Left lung (tissue), 10 donors: ENCODE results near the gene PTBP2. TPM values are rescaled to one million over a fixed set of nuclear protein-coding genes. Genes with fewer than 3 reads are reported as not detected.

Experiments used
- ATAC-seq: fragments of 200-7000 bp; cut with Tn5 transposase; one replicate; pipeline ENCODE4 v1.9.1; 2020; ENCODE audit warnings: moderate library complexity
- DNase-seq, 4 donors: peaks; one replicate each; pipeline ENCODE4 v3.0.0-alpha.2; 2013 to 2020
- H3K27ac ChIP-seq, 2 donors: fragments of 200-600 bp; sonication (generic) in 1 of 2; one replicate each; pipeline versions ENCODE4 v1.5.0 to v1.8.0; 2020 to 2021
- H3K27me3 ChIP-seq, 2 donors: fragments of 200-600 bp; sonication (generic) in 1 of 2; one replicate each; pipeline versions ENCODE4 v1.5.0 to v1.8.0; 2020 to 2021
- H3K36me3 ChIP-seq, 2 donors: fragments of 200-600 bp; sonication (generic) in 1 of 2; one replicate each; pipeline versions ENCODE4 v1.5.0 to v1.8.0; 2020 to 2021
- H3K4me1 ChIP-seq, 2 donors: fragments of 200-600 bp; one replicate each; pipeline ENCODE4 v1.8.0; 2021
- H3K4me3 ChIP-seq, 2 donors: fragments of 200-600 bp; sonication (generic) in 1 of 2; one replicate each; pipeline versions ENCODE4 v1.5.0 to v1.8.0; 2020 to 2021; ENCODE audit warnings: mild to moderate bottlenecking in 1 of 2
- H3K9me3 ChIP-seq, 2 donors: fragments of 200-600 bp; sonication (generic) in 1 of 2; one replicate each; pipeline versions ENCODE4 v1.5.0 to v1.8.0; 2020 to 2021
- intact Hi-C, 2 donors: fragments of 100-400 bp; cut with DNase I; formaldehyde crosslinking; loops; one replicate each; pipeline versions ENCODE4 v1.11.2 to v1.14.2; 2022
- polyA plus RNA-seq, 6 donors: library from polyadenylated mRNA; unstranded; fragments of 120-200 nt; gene quantifications; one replicate each; pipeline ENCODE4 v1.2.1, GENCODE V29; 2013; ENCODE audit not compliant: insufficient read length in 6 of 6
- total RNA-seq, 2 donors: library from RNA; stranded (reverse); fragmentation: NEBNext Ultra II Directional; extraction: Animal tissue kit (Norgen Biotek cat#: 25700); gene quantifications; one replicate each; pipeline ENCODE4 v1.2.1, GENCODE V29; 2021
- TF ChIP-seq, protein P1 (sequence below), 2 donors: fragments of 200-600 bp; sonication (generic) in 1 of 2; IDR thresholded peaks; one replicate each; pipeline versions ENCODE4 v1.5.0 to v1.8.0; 2021; ENCODE audit warnings: antibody characterized with exemption in 2 of 2
- donor health status: DM: no; HTN: yes; CAD: no.
- donor health status: DM: no; HTN: no; CAD: no.

The PTBP2 gene
- total and polyA plus RNA-seq, 8 donors: 12.7 to 83.9 (median 55.1) TPM

DNA sequence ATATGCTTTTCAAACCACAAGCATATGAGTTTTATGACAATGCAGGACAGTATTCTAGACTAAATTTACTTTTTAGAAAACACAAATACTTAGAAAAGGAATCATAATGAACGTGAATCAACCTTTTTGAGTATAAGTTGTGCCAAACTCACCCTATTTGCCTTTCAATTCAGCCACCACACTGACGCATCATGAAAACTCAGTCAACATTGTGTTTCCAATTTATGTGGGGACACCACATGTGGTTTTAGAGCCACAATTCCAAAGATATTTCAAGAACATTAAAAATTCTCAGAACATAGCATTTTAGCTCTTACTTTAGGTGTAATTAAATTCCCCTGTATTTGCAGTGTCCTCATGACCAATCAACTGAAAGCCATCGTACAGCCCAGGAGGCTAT lies 118.8 kb downstream of the PTBP2 start:
- ATAC-seq: no peak
- Histone ChIP-seq H3K27me3 (no peaks in the 10 kb centered on the region), H3K27ac (no peak overlapping the region), H3K9me3 (no peaks in the 10 kb centered on the region), H3K4me1 (no peaks in the 10 kb centered on the region), H3K36me3 (no peaks in the 10 kb centered on the region), H3K4me3 (no peak overlapping the region)
- intact Hi-C loops: no loop called here
- TF ChIP-seq, protein P1, sequence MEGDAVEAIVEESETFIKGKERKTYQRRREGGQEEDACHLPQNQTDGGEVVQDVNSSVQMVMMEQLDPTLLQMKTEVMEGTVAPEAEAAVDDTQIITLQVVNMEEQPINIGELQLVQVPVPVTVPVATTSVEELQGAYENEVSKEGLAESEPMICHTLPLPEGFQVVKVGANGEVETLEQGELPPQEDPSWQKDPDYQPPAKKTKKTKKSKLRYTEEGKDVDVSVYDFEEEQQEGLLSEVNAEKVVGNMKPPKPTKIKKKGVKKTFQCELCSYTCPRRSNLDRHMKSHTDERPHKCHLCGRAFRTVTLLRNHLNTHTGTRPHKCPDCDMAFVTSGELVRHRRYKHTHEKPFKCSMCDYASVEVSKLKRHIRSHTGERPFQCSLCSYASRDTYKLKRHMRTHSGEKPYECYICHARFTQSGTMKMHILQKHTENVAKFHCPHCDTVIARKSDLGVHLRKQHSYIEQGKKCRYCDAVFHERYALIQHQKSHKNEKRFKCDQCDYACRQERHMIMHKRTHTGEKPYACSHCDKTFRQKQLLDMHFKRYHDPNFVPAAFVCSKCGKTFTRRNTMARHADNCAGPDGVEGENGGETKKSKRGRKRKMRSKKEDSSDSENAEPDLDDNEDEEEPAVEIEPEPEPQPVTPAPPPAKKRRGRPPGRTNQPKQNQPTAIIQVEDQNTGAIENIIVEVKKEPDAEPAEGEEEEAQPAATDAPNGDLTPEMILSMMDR (IDR thresholded peaks at IDR 0.05): no peak
- DNase-seq: no peak

DNA sequence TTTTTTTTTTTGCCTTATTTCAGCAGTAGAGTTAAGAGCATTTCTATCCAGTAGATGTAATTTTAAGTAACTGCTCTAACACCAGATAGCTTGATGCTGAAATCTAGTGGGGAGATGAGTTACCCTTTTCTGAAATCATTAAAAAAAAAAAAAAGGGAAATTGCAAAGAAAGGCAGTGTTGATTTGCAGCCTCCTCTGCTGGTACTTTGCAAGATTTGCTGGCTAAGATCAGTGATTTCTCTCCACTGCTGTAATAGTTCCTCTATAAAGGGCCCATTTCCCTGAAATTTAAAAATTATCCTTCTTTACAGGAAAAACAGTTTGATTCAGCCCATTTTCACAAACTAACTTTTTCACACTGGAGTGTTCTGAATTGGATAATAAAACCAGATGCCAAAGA lies 120.6 kb downstream of the PTBP2 start:
- no peaks in the 10 kb centered on the region for H3K9me3 ChIP-seq
- H3K4me3 ChIP-seq: no peak overlapping the region
- no peak overlapping the region for H3K27ac ChIP-seq
- intact Hi-C loops: no loop called here
- TF ChIP-seq, protein P1 (IDR thresholded peaks at IDR 0.05): no peak
- H3K27me3 ChIP-seq: no peaks in the 10 kb centered on the region
- no peak for DNase-seq
- no peaks in the 10 kb centered on the region for H3K36me3 ChIP-seq
- ATAC-seq: no peak
- no peaks in the 10 kb centered on the region for H3K4me1 ChIP-seq

DNA sequence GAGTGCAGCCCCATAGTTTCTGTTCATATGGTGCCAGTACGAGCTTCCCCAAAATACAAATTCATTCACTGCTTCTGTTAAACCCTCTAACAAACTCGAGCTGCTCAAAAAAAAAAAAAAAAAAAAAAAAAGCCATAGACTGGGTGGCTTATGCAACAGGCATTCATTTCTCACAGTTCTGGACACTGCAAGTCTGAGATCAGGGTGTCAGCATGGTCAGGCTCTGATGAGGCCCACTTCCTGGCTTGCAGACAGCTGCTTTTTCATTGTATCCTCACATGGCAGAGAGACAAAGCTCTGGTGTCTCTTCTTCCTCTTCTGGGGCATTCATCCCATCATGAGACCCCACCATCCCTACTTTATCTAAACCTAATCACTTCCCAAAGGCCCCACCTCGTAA lies 121.6 kb downstream of the PTBP2 start:
- no peak for DNase-seq

DNA sequence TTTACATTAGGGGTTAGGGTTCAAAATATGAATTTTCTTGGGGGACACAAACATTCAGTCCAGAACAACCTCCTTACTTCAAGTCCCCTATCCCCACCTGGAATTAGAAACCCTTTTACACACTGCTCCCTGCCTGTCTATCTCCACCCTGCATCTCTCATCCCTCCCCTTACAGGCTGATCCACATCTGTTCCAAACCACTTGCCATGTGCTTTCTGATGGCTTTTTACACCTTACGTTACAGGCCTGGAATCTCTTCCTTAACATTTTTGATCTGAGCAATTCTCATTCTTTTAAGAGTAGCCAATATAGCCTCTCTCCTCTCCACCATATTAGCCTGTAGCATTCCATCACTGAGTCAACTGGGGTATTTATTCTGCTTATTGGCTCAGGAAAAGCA lies 122.0 kb downstream of the PTBP2 start:
- Histone ChIP-seq H3K4me3 (no peak overlapping the region), H3K4me1 (no peaks in the 10 kb centered on the region), H3K36me3 (no peaks in the 10 kb centered on the region), H3K9me3 (no peaks in the 10 kb centered on the region), H3K27ac (no peak overlapping the region), H3K27me3 (no peaks in the 10 kb centered on the region)
- TF ChIP-seq, protein P1 (IDR thresholded peaks at IDR 0.05): no peak
- intact Hi-C loops: no loop called here
- ATAC-seq (no peak), DNase-seq (no peak)

More for the DNA sequence above, 121.6 kb downstream of the PTBP2 start:
- H3K4me3 ChIP-seq: no peak overlapping the region
- H3K9me3 ChIP-seq: no peaks in the 10 kb centered on the region
- TF ChIP-seq, protein P1 (IDR thresholded peaks at IDR 0.05): no peak
- no peak overlapping the region for H3K27ac ChIP-seq
- ATAC-seq: no peak
- no peaks in the 10 kb centered on the region for H3K36me3 ChIP-seq
- intact Hi-C loops: no loop called here
- H3K27me3 ChIP-seq: no peaks in the 10 kb centered on the region
- H3K4me1 ChIP-seq: no peaks in the 10 kb centered on the region

DNA sequence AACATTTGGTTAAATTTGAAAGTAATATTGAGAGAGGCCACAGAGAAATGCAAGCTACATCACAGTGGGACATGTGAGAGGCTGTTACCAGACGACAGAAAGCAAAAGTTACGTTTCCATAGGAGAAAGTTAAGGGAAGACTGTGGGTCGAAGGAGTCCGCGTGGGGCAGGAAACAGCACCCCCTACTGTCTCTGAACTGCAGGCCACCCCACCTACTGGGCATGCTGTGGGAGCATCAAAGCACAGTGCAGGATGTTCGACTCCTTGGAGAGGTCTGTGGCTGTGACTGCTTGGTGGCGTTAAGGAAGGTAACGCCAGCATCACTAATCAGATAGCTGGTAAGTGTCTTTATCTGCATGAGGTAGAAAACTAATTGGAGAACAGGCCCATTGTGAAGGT lies 123.9 kb downstream of the PTBP2 start:
- Histone ChIP-seq H3K27ac (no peak overlapping the region), H3K9me3 (no peaks in the 10 kb centered on the region), H3K4me1 (no peaks in the 10 kb centered on the region), H3K36me3 (no peaks in the 10 kb centered on the region), H3K4me3 (no peak overlapping the region), H3K27me3 (no peaks in the 10 kb centered on the region)
- DNase-seq (peak in 1 of 4 donors; percentile 43), ATAC-seq (peak; percentile 79)
- intact Hi-C loops: no loop called here
- TF ChIP-seq, protein P1 (IDR thresholded peaks at IDR 0.05): peak; percentile 35 to 61
